NCI-H1436 (cell line): ENCODE results near the gene GPAM.

Experiments used
- DNase-seq: peaks from one replicate; lab custom pipeline; 2025; lab: John Stamatoyannopoulos, UW

Gene GPAM

DNA sequence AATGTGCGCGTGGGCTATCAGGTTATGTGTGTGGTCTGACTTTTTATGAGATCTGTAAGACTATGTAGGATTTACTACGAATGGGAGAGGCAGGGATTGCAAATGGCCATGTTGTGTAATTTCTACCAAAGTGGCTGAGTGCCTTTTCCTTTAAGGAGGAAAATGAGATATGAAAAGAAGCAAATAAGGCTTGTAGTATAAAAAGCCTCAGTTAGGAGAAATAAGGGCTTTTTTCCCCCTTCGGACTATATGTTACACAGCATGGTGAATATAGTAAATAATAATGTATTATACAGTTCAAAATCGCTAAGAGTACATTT lies 447 bp upstream of the GPAM start:
- no peak for DNase-seq

DNA sequence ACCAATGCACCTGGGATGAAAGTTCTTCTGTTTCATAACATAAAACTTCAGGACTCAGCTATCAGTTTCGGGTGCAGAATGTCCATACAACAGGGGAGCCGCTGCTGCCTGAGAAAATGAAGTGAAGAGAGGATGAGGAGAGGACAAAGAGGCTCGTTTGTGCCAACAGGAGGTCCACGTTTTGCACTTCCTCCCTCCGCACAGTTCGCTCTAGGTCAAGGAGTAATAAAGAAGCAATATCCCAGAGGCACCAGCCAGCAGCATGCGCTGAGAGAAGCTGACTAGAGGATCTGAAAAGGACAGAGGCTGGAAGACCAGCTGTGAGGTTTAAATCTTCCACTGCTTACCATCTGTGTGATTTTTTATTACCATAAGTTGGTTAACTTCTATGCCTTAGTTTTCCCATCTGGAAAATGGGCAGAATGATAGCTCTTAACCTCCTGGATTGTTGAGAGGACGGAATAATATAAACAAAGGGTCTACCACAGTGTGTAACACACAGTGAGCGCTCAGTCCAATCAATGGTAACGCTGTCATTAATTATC lies 709 bp downstream of the GPAM start:
- no peak for DNase-seq

DNA sequence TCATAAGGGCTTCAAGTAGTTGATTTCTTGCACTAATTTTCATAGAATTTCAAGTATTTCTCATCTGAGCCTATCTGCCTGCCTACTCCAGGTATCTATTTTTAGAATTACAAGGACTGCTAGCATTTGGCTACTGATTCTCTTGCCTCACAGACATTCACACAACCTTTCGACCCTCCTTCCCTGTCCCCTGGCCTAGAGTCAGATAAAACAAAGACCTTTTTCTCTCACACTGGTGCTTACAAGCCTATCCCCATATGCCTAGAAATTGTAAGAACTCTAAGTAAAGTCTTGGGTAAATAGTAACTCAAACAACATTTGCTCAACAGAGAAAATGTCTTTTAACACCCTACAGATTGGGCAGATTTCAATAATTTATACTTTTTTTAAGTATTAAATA lies 6.3 kb downstream of the GPAM start:
- no peak for DNase-seq

DNA sequence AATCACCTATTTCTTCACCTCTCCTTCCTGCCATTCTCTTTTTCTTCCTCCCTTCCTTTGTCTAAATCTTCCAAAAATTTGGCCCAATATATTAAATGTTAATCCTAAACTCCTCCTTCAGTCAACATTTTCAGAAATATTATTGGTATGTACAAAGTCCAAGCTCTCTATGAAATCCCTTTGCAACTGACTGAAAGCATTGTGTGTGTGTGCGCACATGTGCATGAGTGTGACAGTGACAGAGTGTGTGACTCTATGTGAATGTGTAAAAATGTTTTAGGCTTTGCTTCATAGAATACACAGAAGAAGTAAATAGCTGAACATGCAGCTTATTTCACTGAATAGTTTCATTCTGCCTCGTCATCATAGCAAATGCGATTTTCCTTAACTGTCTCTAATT lies 7.0 kb downstream of the GPAM start:
- DNase-seq, result no peak

DNA sequence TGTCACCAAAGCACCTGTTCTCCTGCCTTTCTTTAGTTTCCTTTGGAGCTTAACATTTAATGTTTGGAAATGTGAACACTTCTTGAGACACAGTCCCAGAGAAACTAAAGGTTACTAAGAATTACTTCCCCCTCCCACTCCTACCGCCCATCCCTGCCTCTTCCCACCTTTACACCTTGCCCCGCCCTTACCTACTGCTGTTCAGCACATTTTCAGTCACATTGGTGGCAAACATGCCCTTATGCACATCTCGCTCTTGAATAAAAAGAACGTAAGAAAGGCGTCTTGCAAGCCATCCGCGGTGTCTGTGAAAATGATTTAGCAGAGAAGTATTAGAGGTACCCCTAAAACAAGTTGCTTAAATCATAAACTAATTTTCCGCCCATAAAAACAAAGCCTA lies 8.2 kb downstream of the GPAM start:
- no peak for DNase-seq

DNA sequence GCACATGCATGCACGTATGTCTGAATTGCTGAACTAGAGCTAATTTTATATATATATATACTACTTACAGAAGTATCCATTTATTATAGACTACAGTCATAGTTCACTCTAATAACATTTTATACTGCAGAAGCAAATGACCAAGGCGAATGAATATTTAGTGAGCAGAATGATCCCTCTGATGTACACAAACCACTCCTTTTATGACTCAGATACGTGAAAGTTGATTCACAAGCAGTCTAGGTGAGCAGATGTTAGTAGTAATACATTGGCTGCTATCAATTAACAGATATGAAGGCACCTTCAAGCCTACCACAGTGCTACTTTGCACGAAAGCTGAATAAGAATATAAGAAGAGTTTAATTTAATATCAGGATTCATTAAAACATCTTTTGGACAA lies 10.4 kb downstream of the GPAM start:
- DNase-seq, result no peak

DNA sequence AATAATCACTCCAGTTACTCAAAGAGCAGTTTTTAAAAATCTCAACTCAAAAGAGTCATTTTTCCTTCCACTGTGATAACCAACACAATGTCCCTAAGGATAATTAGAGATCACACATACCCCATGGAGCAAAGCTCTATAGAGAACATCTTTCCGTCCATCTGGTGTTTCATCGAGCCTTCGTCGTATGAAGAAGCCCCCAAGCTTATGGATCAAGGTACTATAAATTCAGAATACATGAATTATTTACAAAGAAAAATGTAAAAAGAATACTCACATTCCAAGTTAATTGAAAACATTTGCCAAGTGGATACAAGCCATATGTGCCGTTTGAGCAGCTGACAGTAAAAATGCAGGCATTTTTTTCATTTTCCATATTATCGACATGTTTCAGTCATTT lies 14.8 kb downstream of the GPAM start:
- DNase-seq, result no peak

DNA sequence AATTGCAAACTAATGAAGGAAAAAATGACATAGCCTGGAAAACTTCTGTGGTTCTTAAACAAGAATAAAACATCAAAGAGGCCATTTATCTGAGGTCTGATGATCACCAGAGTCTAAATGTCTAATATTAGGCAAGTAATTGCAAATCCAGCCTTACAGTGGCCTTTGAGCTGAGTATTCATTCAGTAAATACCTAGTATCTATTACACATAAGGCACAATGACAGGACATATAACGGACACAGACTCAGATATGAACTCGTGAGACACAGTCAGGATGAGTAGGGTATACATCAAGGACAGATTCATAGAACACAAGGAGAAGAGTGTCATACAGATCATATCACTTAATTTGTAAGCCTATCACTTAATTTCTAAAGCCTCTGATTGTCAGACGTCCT lies 16.8 kb downstream of the GPAM start:
- DNase-seq, result no peak

DNA sequence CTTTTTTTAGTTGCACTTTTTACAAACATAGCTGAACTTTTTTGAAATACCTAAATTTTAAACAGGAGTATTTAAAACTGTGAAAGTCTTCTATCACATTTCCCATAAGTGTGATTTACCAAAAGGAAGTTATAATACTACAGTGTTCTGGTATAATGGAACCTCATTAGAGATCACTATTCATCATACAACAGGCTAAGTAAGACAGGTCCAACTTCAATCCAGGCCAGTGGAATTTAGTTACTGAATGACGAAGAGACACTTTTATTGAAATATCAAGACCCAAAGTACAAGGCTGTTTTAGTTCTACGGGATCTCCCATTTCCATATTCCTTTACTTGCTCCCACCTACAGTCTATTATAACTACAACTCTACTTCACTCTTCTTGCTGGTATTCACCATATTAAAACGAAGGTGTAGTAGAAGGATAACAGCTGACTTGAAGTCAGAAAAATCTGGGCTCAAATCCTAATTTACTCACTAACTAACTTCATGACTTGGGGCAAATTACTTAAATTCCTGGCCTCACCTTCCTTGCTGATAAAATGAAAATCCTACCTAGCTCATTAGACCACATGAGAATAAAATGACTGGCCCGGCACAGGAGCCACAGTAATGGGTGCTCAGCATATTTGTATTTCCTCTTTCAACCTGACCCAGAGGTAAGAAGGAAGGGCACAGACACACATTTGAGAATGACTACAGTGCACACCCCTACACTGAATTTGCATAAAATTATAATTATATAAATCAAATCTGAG lies 21.6 kb downstream of the GPAM start:
- DNase-seq, result no peak

DNA sequence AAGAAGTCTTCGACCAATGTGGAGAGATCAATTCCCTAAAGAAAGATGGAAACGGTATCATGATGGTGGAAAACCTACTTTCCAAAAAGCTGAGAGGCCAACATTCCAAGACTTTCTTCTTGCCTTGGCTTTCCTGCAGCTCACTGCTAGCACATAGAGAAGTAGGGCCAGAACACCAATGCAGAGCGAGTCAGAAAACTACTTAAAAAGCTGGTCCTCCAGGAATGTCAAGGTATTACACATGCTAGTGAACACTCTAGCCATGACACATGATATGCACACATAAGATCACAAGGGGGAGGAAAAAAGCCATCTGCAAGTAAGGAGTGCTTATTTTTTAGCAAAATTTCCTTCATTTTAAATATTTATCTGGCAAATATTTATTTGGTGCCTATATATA lies 22.7 kb downstream of the GPAM start:
- no peak for DNase-seq

DNA sequence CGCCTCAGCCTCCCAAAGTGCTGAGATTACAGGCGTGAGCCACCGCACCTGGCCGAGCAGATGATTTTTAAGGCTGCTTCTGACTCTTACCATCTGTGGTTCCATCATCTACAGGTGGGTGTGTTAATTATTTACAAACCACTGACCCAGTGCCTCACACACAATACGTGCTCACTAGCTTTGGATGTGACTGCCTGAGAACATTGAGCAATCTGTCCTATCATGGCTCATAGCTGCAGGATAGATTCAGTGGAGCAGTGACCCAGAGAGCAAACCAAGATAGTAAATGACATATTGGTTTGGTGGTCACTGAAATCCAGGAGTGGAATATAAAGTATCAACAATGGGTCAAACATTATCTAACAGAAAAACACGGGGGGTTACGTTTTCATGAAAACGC lies 24.1 kb downstream of the GPAM start:
- no peak for DNase-seq

DNA sequence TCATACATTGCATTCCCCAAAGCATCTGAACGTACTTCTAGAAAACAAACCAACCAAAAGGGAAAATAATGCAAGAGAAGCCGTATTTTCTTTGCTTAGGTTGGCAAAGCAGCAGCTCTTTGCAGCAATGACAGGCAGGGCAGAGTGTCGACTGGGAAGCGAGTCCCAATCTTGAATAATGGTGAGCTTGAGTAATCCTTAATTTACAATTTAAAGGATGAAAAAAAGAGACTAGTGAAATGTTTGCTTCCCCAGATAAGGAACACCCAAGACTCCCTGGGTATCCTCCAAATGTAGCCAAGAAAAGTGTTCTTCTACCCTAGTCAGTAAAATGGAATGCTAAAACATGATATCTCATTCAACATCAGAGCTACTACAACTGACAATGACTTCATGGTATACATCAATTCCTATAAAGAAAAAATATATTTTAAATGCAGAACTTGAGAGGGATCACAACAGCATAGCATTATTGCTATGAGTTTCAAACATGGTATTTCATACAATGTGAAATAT lies 32.0 kb downstream of the GPAM start:
- no peak for DNase-seq

DNA sequence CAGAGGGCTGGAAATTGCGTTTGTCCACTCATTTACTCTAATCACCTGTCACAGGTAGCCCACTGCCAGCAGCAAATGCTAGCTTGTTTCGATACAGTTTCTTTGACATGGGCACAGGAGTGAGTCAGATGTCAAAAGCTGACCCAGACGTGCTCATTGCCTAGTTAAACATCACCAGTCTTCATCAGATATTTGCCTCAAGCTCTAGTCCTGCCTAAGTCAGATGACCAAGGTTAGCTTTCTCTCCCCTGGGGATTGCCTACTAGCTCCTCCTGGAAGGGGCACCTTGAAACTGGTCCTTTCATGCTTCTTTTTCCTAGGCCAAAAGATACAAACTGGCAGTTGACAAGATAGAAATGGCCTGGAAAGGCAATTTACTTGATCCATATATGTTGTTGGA lies 35.2 kb downstream of the GPAM start:
- DNase-seq, result no peak

DNA sequence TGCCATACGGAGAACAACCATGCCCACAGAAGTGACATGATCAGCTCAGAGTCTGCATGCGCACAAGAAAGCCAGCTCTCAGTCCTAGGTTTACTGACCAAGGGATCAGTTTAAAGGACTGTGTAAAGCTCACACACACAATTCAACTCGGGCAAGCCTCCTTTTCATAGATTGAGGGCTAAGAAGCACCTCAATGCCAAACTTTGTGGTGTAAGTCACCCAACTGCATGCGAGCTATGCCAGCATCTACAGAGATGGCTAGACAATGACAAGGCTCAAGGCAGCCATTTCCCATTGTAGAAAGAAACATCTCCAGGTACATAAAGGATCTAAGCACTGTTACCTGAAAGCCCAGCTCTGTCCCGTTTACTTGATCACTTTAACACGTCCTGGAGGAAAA lies 36.8 kb downstream of the GPAM start:
- DNase-seq, result no peak

DNA sequence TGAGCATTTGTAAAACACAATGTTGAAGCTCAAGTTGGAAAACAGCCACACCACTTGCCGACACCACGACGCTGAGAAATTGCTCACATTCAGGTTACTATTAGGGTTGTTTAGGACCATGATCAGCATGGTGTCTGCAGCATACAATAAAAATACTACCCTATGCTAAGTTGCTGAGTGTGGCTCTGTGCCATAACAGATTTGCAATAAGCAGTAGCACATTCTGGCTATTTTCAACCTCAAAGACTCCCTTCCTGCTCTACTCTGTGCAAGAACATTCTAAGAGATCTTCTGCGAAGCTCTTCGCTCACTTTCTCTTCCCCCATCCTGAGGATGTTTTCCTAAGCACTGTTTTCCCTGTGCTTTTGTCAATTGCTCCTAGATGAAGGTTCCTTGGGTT lies 38.3 kb downstream of the GPAM start:
- no peak for DNase-seq

DNA sequence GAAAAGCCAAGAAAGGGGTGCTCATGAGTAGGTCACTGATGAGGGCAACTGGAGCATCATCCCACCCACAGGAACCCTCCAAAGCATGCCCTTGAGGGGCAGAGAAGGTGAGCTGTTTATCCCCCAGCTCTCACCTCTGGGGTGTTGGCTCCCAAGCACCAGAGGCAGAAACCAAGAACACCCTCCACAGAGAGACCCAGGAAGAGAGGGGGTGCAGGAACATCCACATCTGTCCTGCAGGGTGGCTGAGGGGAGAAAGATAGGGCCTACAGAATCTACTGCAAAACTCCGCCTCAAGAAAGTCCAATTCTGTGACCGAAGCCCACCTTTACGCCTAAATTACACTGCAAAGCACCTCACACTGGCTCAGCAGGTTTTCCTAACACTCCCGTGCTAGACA lies 40.1 kb downstream of the GPAM start:
- DNase-seq, result no peak

DNA sequence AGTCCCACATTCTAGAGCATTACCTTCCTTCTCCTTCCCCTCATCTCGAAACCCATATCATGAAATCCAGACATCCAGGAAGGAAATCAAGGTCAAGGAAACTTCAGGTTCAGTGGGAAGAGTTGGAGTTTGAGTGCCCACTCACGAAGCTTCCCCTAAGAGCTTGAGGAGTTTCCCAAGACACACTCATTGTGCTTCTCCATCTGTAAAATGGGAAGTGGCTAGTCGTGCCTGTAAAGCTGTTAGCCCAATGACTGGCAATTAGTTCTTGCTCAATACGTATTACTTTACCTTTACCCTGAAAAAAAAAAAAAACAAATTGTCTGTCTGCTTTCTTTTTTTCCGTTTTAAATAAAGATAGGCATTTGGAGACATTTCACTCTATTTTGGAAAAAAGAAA lies 42.3 kb downstream of the GPAM start:
- DNase-seq, result no peak

DNA sequence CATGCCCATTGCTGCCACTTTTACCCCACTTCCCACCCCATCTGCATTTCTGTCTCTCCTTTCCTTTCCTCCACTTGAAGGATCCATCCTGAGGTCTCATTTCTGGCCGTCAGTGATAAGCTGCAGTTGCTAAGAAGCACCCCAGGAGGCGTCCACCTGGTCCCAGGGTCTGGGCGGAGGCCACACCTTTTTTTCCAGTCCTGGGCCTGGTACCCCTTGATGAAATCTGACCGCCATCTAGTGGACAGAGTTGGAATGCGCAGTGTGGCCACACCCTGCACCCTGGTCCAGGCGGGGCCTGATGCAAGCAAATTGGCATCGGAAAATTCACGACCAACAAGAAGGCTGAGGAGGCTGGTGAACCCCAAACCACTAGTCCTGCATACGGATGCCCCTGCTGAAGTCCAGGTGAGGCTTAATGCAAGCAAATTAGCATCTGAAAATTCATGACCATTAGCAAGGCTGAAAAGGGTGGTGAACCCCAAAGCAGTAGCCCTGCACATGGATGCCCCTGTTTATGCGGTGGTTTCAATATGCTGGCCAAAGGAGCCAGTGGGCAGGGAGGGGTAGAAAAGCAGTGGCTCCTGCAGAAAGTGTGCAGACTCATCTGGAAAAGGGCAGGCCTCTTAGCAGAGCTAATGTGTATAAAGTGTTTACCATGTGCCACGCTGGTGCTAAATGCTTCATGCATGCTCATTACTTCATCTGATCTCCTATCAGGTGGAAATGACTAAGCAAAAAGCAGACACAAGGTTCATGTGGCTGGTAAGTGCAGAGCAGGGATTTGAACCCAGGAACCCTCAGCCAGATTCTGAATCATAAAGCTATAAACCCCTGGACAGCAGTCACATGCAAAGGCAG lies 43.2 kb downstream of the GPAM start:
- peak; percentile 75 for DNase-seq

DNA sequence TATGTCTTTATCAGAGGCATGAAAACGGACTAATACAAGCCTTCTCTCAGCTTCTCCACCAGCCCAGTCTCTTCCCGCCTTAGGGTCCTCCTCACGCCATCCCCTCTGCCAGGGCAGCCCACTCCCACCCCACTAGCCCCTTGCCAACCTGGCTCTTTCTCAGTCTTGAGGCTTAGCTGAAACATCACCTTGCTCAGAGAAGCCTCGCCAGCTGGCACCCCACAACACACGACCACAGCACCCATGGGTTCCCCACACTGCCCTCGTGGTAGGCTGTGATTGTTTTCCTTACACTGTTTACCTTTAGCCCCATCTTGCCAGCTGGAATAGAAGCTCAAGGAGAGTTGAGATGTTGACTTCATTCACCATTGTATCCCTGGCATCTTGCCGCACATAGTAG lies 44.4 kb downstream of the GPAM start:
- no peak for DNase-seq

DNA sequence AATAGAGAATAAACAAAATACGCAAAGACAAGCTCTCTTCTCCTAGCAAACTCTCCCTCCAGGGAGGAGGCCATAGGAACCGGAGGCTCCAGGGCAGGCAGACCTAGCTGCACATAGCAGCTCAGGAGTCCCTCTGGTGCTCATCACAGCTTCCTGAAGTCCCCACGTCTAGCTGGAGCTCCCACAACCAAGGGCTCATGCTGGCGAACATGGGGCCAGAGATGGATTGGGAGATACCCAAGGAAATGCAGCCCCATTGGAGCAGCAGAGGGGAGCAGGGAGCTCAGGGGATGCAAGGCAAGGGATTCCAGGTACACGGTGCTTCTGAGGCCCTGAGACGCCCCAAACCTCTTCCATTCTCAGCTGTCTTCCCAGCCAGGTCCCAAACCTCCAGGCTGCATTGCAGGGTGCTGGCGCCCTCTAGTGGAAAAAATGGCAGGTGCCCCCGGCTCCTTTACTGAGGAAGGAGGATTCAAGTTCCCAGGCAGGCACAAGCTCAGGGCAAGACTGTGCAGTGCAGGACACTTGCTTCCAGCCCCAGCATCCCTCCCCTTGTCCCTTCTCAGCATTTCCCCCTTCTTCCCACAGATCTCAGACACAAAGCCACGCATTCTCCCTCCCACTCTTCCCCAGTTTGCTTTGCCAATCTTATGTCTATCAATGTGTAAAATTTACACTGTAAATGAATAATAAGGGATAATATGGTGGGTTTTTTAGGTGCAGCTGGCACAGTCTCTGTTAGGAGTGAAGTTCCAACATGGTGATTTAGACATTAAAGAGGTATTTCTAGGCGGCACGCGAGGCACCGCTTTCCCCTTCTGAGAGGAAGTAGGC lies 46.2 kb downstream of the GPAM start:
- peak; percentile 62 for DNase-seq

DNA sequence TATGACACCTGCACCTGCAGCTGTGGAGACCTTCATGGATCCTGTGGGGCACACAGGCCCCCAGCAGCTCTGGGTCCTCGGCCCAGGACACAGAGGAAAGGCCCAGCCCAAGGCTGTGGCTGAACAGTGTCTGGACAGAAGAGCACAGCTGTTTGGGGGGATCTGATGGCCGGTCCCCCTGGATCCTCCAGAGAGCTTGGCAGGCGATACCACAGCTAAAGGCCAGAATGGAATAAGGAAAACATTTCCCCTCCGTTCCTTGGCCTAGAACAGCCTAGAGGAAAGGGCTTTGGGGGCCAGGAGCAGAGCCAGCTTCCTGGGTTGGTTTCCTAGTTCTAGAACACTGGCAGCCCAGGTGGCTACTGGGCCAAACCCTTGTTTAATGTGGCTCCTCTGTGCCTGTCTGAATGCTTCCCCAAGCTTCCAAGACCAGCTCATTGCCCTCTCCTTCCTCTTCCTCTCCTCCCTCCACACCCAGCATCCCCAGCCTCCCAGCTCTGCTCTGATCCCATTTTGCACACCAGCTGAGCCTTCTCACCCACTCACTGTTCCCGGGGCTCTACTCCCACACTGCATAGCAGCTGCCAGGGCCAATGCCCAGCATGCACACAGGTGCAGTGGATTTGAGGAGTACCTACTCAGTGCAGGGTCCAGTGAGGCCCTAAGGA lies 46.9 kb downstream of the GPAM start:
- DNase-seq, result no peak

DNA sequence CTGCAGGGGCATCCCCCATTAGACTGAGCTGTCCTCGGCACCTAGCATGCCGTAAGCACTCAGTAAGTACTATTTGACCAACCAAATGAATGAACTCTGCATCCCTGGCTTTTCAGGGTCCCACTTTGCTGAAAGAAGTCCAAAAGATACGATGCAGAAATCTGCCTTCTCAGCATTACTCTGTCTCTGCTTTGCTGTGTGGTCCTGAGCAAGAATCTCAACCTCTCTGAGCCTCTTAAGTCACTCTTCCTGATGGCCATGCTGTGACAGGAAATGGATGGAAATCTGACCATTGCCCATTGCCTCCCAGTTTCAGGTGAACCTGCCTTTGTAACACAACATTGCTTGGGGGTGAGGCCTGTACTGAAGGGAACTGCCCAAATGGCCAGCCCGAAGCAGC lies 48.0 kb downstream of the GPAM start:
- no peak for DNase-seq
